Tibial nerve (tissue), 3 donors: Measurements from ENCODE around the gene CCL5.

Experiments
- POLR2A ChIP-seq, 2 donors: fragments of 450-650 bp; IDR thresholded peaks; one replicate each; pipeline ENCODE4 v1.6.1; 2017; ENCODE audit warnings: antibody characterized with exemption in 2 of 2, mild to moderate bottlenecking in 2 of 2, moderate library complexity in 2 of 2
- TF ChIP-seq, protein P1 (sequence below), 5 experiments: fragments of 200-600 bp in 3 of 5; fragments of 450-650 bp in 2 of 5; sonication (generic) in 3 of 5; IDR thresholded peaks; one replicate each; pipeline ENCODE4 v1.5.1; 2016 to 2019; ENCODE audit warnings: antibody characterized with exemption in 5 of 5, mild to moderate bottlenecking in 3 of 5, moderate library complexity in 2 of 5

DNA sequence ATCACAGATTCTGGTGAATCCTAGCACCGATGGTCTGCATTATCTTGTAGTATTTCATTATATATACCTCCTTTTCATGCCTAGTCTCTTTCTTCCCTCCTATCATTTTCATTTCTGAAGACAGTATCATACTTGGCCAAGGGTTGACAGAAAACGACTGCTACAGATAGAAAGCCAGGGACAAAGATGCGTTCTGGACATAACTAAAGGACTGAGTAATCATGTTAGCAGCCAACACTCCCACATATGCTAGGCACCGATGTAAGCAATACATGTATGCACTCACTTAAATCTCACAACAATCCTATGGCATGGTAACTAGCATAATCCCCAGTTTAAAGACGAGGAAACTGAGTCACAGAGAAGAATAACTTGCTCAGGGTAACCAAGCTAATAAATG lies 27.5 kb upstream of the CCL5 start:
- TF ChIP-seq, protein P1, sequence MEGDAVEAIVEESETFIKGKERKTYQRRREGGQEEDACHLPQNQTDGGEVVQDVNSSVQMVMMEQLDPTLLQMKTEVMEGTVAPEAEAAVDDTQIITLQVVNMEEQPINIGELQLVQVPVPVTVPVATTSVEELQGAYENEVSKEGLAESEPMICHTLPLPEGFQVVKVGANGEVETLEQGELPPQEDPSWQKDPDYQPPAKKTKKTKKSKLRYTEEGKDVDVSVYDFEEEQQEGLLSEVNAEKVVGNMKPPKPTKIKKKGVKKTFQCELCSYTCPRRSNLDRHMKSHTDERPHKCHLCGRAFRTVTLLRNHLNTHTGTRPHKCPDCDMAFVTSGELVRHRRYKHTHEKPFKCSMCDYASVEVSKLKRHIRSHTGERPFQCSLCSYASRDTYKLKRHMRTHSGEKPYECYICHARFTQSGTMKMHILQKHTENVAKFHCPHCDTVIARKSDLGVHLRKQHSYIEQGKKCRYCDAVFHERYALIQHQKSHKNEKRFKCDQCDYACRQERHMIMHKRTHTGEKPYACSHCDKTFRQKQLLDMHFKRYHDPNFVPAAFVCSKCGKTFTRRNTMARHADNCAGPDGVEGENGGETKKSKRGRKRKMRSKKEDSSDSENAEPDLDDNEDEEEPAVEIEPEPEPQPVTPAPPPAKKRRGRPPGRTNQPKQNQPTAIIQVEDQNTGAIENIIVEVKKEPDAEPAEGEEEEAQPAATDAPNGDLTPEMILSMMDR (IDR thresholded peaks at IDR 0.05): no peak
- TF ChIP-seq POLR2A (IDR thresholded peaks at IDR 0.05): no peak
